Activated naive CD4-positive, alpha-beta T cell treated with anti-CD3 and anti-CD28 coated beads, Interleukin-2, amount 50 U/mL, for 72 hours (primary cell): Measurements from ENCODE around the gene TMEM123. TPM values are rescaled to one million over a fixed set of nuclear protein-coding genes. Genes with fewer than 3 reads are reported as not detected.

Experiments used
- ATAC-seq, 2 donors: fragments of 150-1000 bp; cut with Tn5 transposase; 2 replicates each; pipeline ENCODE4 v1.10.0; 2021; ENCODE audit warnings: mild to moderate bottlenecking in 2 of 2, moderate library complexity in 2 of 2
- DNase-seq, 2 donors: peaks; one replicate each; pipeline ENCODE4 v3.0.0; 2021 to 2022; ENCODE audit warnings: low spot score in 2 of 2
- H3K27ac Mint-ChIP-seq, 2 donors: one replicate each; pipeline ENCODE4 v1.8.0; 2022; ENCODE audit warnings: mild to moderate bottlenecking in 2 of 2, mixed read lengths in 2 of 2
- H3K36me3 Mint-ChIP-seq, 2 donors: one replicate each; pipeline ENCODE4 v1.8.0; 2022; ENCODE audit warnings: mixed read lengths in 2 of 2
- H3K9me3 Mint-ChIP-seq, 2 donors: one replicate each; pipeline ENCODE4 v1.8.0; 2022; ENCODE audit warnings: mixed read lengths in 2 of 2
- total RNA-seq, 2 donors: library from RNA; stranded (reverse); gene quantifications; one replicate each; pipeline ENCODE4 v1.2.3, GENCODE V29; 2022

The TMEM123 gene
- 100 to 1,000 TPM; 193 to 330 TPM for total RNA-seq

DNA sequence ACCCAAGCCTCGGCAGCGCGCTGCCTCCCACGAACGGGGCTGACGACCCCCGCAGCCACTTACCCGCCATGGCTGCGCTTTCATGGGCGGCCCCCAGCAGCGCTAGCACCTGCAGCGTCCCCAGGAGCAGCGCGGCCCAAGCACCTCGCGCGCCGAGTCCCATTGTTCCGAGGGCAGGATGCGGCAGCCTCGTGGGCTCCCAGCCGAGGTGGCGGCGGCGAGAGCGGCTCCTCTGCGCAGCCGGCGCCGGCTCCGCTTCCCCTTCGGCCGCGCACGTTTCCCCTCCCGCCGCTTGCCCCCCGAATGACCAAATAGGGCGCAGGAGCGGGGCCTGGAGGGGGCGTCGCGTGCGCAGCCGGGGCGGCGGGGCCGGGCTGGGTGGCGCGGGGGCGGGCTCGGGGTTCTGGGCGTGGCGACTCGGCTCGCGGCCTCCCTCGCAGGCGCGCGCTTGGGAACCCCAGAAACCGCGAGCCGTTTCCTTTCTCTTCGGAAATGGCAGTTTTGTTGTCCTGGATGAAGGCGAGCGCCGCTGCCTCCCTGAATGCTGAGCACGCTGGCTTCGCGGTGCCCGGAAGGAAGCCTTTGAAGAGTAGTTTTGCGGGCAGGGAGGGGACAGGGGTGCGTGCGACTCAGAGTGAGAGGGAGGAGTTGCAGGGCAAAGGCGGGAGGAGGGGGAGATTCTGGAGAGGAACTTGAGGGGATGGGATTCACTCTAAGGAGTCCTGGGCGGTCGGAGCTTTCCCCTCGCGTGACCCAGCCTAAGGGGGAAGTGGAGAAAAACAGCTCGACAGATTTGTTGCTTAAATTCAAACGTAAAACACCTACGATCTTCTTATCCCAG, at the start of gene TMEM123:
TMEM123 (minus strand) TSS at position 305 of the 841 bp plus-strand sequence; CDS start at position 163, 142 bp downstream.
- H3K36me3 Mint-ChIP-seq = peaks cover 38 to 42% of the 10 kb centered on the region in 2 donors
- peak; percentile 88 to 94 for DNase-seq
- peak within 1 kb of the TSS; percentile 95 to 100 for H3K27ac Mint-ChIP-seq
- no peaks in the 10 kb centered on the region for H3K9me3 Mint-ChIP-seq
- peak; percentile 71 to 78 for ATAC-seq

- DNase-seq (no peak), ATAC-seq (no peak)
- H3K27ac Mint-ChIP-seq = no peak overlapping the region
- H3K36me3 Mint-ChIP-seq = no peaks in the 10 kb centered on the region
- H3K9me3 Mint-ChIP-seq = no peaks in the 10 kb centered on the region
Observed at GRCh38 chr11:102500829-102501228, 48.3 kb upstream of the TMEM123 start.

DNA sequence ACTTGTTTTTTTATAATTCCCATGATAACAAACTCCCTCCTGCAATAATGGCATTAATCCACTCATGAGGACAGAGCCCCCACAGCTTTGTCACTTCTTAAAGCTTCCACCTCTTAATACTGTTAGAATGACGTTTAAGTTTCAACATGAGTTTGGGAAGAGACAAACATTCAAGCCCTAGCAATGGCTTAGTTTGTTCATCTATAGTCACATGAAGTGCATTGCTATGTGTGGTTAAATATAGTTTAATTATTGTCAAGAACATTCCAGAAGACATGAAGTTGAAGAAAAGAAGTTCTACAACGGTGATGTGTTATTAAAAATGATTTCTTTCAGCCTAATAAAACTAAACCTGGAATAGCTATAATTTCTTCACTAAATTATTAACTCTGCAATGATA, 47.4 kb upstream of the TMEM123 start:
- no peak for ATAC-seq
- H3K9me3 Mint-ChIP-seq = no peaks in the 10 kb centered on the region
- no peaks in the 10 kb centered on the region for H3K36me3 Mint-ChIP-seq
- no peak overlapping the region for H3K27ac Mint-ChIP-seq
- DNase-seq = no peak

GRCh38 chr11:102499151-102499550, 46.6 kb upstream of the TMEM123 start:
- DNase-seq (no peak), ATAC-seq (no peak)
- Mint-ChIP-seq H3K9me3 (no peaks in the 10 kb centered on the region), H3K27ac (no peak overlapping the region), H3K36me3 (no peaks in the 10 kb centered on the region)

DNA sequence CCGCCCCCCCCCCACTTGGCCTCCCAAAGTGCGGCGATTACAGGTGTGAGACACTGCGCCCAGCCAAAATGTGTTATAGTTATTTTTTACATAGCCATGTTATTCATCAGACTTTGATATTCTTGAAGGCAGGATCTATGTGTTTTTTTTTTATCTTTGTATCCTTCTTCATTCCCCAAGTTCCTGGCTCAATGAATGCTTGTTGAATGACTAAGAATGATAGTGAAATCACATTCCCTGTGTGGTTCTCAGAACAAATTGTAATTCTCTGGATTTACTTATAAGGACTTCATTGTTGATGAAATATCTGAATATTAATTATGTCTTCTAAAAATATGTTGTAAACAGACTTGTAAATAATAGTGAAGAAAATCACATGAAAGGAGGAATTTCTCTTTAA, 44.5 kb upstream of the TMEM123 start:
- no peak for DNase-seq
- no peak for ATAC-seq
- Mint-ChIP-seq H3K9me3 (no peaks in the 10 kb centered on the region), H3K27ac (no peak overlapping the region), H3K36me3 (no peaks in the 10 kb centered on the region)

DNA sequence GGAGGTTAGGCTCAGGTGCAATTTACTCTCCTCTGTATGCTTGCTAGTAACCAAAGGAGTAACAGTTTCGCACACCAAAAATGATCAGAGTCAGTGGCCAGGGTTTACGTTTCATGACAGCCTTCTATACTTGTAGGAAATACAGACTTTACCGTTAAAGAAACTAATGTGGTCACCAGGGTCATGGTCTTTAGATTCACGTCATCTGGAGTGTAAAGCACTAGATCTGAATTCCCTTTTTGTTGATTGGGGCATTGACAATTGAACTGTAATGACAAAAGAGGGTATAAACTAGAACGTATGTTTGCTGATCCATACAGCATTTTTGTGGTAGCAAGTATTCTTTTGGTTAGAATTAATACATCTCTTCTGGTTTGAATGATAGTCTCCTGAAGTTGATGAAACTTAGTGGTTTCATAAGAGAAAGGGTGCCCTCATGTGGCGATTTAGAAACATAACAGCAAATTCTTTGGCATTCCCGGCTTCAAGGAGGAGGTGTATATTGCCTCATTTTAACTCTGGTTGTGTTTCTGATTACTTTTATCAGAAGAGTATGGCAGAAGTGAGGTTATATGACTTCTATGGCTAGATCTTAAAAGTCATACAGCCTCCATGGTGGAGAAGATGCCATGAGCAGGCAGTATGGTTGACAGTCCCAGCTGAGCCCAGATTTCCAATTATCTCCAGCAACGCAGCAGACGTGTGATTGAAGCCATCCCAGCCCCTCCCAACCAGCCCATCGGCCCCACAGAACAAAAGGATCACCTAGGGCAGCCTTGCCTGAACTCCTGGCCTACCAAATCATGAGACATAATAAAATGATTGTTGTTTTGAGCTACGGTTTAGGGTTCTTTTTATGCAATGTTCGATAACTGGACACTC, 42.8 kb upstream of the TMEM123 start:
- peak overlapping the region in 1 of 2 donors; percentile 45 for H3K27ac Mint-ChIP-seq
- no peaks in the 10 kb centered on the region for H3K36me3 Mint-ChIP-seq
- peak; percentile 55 to 82 for ATAC-seq
- DNase-seq = peak in 1 of 2 donors; percentile 46
- H3K9me3 Mint-ChIP-seq = no peaks in the 10 kb centered on the region

- Mint-ChIP-seq H3K9me3 (no peaks in the 10 kb centered on the region), H3K27ac (no peak overlapping the region), H3K36me3 (no peaks in the 10 kb centered on the region)
- ATAC-seq (no peak), DNase-seq (no peak)
Observed at GRCh38 chr11:102494216-102494615, 41.7 kb upstream of the TMEM123 start.

GRCh38 chr11:102493524-102493923, 41.0 kb upstream of the TMEM123 start:
- Mint-ChIP-seq H3K9me3 (no peaks in the 10 kb centered on the region), H3K36me3 (no peaks in the 10 kb centered on the region)

GRCh38 chr11:102491969-102492368, 39.4 kb upstream of the TMEM123 start:
- Mint-ChIP-seq H3K36me3 (no peaks in the 10 kb centered on the region), H3K27ac (no peak overlapping the region), H3K9me3 (no peaks in the 10 kb centered on the region)
- DNase-seq (no peak), ATAC-seq (peak; percentile 52 to 82)

More at GRCh38 chr11:102493524-102493923, 41.0 kb upstream of the TMEM123 start:
- no peak overlapping the region for H3K27ac Mint-ChIP-seq
- no peak for DNase-seq
- ATAC-seq = no peak

DNA sequence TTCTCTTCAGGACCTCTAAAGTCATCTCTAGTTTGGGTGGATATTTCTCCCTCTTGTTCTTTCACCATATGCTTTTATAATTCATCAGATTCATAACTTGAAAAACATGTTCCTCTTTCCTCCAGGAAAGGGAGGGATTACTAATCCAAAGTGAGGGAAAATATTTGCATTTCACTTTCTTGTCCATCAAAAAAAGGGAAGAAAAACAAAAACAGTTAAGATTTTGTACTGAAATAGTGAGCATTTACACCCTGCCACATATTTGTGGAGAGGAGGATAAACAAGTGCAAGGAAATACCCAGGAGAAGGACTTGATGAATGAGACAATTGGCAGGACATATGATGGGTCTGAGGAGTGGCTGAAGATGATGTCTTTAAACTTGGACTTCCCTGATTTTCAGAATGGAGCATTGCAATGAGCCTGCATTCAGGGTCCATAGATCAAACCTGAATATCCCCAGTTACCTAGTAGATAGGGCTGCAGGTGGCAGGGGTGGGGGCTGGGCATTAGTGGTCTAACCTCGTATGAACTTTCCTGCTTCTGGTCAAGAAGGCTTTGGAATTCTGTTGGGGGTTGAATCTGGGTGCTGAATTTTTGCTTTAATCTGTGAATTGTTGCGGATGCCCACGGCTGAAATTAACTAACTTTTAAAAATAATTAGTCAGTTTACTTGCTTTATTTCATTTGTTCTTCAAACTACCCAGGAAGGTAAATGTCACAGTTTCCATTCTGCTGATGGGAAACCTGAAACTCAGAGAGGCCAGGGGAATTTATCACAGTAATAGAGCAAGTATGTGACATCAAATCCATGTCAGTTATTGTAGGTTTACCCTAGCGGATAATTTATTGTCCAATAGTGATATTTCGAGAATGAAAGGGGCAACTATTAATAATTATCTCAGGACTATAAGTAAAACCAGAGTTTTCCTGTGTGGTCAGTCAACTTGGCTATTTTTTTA, 36.9 kb upstream of the TMEM123 start:
- Mint-ChIP-seq H3K36me3 (no peaks in the 10 kb centered on the region), H3K27ac (peak overlapping the region in 1 of 2 donors; percentile 13), H3K9me3 (no peaks in the 10 kb centered on the region)
- DNase-seq (no peak), ATAC-seq (peak; percentile 62 to 63)

DNA sequence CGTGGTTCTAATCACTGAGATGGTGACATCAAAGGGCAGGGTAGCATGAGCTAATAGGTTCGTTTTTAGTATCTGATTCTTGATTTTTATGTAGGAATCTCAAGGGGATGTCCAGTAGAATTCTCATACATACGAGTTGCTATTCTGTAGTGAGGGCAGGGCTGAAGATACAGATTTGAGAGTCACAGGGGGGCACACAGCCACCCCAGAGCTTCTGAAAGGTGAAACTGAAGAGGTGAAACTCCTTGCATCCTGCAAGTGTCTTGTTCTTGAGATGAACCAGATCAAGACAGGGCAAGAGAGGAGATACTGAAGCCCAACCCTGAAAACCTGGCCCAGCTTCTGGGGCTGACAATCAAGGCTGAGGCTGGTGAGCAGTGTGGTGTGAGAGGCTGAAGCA, 35.6 kb upstream of the TMEM123 start:
- H3K27ac Mint-ChIP-seq = peak overlapping the region; percentile 11 to 44
- no peaks in the 10 kb centered on the region for H3K36me3 Mint-ChIP-seq
- no peaks in the 10 kb centered on the region for H3K9me3 Mint-ChIP-seq
- DNase-seq (no peak), ATAC-seq (peak; percentile 12 to 69)

DNA sequence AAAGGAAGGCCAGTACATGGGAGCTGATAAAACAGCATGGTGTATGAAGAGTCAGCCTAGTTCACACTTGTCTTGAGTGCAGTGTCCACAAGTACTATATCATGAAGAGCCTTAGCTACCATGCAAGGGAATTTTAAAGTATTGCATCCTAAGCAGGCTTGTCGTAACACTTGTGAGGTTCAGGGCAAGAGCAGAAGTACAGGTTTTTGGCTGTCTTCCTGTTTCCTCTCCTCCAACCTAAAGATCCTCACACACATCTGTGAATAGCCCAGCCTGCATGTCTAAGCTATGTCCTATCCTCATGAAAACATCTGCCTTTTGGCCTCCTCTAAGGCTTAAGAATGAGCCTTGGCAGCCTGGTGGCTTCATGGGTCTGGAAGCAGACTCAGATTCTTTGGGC, 34.6 kb upstream of the TMEM123 start:
- H3K9me3 Mint-ChIP-seq = no peaks in the 10 kb centered on the region
- H3K27ac Mint-ChIP-seq = peak overlapping the region in 1 of 2 donors; percentile 11
- DNase-seq (no peak), ATAC-seq (no peak)
- H3K36me3 Mint-ChIP-seq = no peaks in the 10 kb centered on the region

DNA sequence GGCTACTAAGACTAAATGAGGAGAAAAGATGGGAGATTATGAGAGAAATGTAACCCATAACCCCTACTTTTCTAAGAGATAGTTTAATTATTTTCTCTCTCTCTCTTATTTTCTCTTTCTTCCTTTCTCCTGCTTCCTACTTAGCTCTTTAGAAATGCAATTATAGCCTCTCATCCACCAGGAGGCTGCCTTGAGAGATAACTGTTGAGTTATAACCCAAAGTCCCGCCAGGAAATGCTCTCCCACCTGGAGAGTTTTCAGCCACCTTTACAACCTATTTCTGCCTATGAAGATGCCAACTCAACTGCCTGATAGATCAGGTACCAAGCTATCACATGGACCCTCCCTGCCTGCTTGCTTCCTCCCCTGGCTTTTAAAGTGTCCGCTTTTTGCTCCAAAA, 34.0 kb upstream of the TMEM123 start:
- no peaks in the 10 kb centered on the region for H3K9me3 Mint-ChIP-seq
- DNase-seq (no peak), ATAC-seq (no peak)
- H3K27ac Mint-ChIP-seq = no peak overlapping the region
- H3K36me3 Mint-ChIP-seq = no peaks in the 10 kb centered on the region

DNA sequence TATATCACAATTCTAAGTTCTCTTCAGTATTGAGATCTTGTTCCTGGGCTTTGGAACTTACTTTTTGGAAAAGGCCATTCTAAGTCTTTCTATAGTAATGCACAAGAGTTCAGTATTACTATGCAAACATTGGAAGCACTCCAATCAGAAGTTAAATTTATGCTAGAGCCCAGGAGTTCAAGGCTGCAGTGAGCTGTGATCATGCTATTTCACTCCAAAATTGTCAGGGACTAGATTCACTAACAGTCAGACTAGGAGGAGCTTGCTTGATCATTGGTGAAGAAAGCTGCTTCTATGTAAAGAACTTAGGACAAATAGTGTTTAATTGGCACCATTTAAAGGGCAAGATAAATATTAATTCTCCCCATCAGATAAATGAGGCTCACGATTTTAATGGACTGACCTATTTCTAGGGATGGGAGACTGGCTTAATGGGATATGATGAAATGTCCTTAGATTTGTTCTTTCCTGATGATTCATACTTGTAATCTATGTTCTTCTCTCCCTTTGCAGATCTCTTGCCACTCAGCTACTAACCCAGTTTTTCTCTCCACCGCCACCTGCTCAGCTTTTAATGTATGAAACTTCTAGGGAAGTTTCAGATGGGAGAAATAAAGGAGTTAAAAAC, 32.6 kb upstream of the TMEM123 start:
- H3K27ac Mint-ChIP-seq = no peak overlapping the region
- no peaks in the 10 kb centered on the region for H3K9me3 Mint-ChIP-seq
- no peaks in the 10 kb centered on the region for H3K36me3 Mint-ChIP-seq
- no peak for DNase-seq
- no peak for ATAC-seq

GRCh38 chr11:102482433-102482832, 29.9 kb upstream of the TMEM123 start:
- Mint-ChIP-seq H3K27ac (no peak overlapping the region), H3K36me3 (peaks cover 0 to 6% of the 10 kb centered on the region in 2 donors), H3K9me3 (no peaks in the 10 kb centered on the region)
- DNase-seq (no peak), ATAC-seq (no peak)

- H3K36me3 Mint-ChIP-seq = peaks cover 0 to 6% of the 10 kb centered on the region in 2 donors
- no peak for ATAC-seq
- DNase-seq = no peak
- H3K27ac Mint-ChIP-seq = no peak overlapping the region
- H3K9me3 Mint-ChIP-seq = no peaks in the 10 kb centered on the region
Observed at GRCh38 chr11:102479733-102480132, 27.2 kb upstream of the TMEM123 start.
